ENCODE results near the gene SLC22A23.

DNA sequence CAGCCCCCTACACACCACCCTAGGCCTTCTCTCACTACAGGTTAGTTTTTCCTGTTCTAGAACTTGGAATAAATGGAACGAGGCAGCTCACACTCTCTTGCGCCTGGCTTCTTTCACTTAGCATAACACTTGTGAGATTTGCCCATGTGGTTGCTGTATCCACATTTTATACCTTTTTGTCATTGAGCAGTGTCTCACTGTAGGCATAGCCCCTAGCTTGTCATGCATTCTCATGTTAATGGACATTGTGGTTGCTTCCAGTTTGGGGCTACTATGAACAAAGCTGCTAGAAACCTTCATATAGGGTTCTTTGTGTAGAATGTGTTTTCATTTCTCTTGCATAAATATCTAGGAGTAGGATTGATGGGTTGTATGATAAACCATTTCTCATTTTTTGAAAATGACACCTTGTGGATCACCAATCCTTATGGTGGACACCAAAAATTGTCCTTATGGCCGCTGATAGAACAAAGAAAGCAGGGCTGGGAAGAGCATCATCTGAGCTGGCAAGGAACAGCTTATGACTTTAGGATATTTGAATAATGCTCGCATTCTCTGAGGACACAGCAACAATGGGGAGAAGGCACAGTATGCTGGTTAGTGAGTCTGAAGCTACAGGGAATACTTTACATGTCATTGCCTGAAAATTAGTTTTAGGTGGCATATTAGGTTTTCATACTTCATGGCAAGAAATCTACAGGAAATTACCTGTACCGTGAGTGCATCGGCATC lies 9.8 kb upstream of the SLC22A23 start:
- TF ChIP-seq SUZ12 (IDR thresholded peaks at IDR 0.05; ENCODE audit: extremely low read depth, insufficient read depth, insufficient read length), result no peak
- no peak for TF ChIP-seq YY1 (IDR thresholded peaks at IDR 0.05; ENCODE audit: insufficient read depth, insufficient read length)
